ENCODE data around the gene HID1. TPM values are rescaled to one million over a fixed set of nuclear protein-coding genes. Genes with fewer than 3 reads are reported as not detected.

The HID1 gene
- total RNA-seq (32.6 TPM), polyA plus RNA-seq (ENCODE audit: insufficient read depth, low read depth, low replicate concordance) (13.6 TPM)
- long read RNA-seq, donor 1, partial matches to known transcripts: 0 of 1 reads
- long read RNA-seq, donor 1, other reads (novel, unspliced or antisense): 0 of 1 reads
- long read RNA-seq, donor 2: 0 reads
- long read RNA-seq, donor 3, partial matches to known transcripts: 0 of 2 reads
- long read RNA-seq, donor 3, other reads (novel, unspliced or antisense): 0 of 2 reads
- long read RNA-seq, donor 4, partial matches to known transcripts: 0 of 3 reads
- long read RNA-seq, donor 4, other reads (novel, unspliced or antisense): 0 of 3 reads
- long read RNA-seq, donor 5: 0 reads
- long read RNA-seq, donor 6: 0 reads
- long read RNA-seq, donor 7, partial matches to known transcripts: 14 of 21 reads
- long read RNA-seq, donor 7, other reads (novel, unspliced or antisense): 5 of 21 reads
- long read RNA-seq, donor 8, partial matches to known transcripts: 0 of 3 reads
- long read RNA-seq, donor 8, other reads (novel, unspliced or antisense): 0 of 3 reads
- long read RNA-seq, donor 9: 0 reads
- long read RNA-seq, donor 10, partial matches to known transcripts: 0 of 1 reads
- long read RNA-seq, donor 10, other reads (novel, unspliced or antisense): 0 of 1 reads

DNA sequence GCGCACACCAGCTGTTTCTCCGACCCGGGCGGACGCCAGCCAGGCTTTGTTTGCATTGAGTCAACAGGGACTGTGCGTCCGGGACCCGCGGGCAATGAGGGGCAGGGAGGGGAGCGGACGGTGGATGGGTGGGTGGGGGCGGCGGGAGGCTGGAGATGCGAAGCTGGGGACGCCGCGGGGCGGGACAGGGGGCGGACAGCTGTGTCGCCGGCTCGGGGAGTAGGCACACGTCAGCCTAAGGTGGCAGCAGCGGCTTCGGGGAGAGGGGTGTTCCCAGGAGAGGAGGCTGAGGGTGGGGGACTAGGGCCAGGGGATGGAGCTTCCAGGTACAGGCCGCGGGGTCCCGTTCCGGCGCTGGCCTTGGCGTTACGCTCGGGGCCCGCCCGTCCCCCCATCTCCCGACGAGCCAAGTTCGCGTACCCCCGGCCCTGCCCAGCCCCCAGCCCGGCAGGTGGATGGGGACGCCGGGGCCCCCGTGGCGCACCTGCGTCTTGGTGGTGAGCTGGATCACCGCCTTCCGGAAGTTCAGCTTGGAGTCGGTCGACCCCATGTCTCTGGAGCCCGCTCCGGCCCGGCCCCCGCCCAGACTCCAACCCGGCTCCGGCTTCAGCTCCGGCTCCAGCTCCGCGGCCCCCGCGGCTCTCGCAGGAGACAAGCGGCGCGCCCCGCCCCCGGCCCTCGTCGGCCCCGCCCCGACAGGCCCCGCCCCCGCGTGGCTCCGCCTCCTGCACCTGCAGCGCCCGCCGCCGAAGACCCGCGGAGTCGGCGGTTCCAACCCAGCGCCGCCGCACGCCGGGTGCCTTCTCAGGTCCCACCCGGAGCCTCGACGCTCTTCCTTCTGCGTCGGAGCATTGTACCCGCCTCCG is at the start of gene HID1:
HID1 (minus strand) TSS at position 653 of the 866 bp plus-strand sequence; CDS start at position 550, 103 bp downstream.
- intact Hi-C loops (cut with DNase I): no loop called here
- TF ChIP-seq, protein P1, sequence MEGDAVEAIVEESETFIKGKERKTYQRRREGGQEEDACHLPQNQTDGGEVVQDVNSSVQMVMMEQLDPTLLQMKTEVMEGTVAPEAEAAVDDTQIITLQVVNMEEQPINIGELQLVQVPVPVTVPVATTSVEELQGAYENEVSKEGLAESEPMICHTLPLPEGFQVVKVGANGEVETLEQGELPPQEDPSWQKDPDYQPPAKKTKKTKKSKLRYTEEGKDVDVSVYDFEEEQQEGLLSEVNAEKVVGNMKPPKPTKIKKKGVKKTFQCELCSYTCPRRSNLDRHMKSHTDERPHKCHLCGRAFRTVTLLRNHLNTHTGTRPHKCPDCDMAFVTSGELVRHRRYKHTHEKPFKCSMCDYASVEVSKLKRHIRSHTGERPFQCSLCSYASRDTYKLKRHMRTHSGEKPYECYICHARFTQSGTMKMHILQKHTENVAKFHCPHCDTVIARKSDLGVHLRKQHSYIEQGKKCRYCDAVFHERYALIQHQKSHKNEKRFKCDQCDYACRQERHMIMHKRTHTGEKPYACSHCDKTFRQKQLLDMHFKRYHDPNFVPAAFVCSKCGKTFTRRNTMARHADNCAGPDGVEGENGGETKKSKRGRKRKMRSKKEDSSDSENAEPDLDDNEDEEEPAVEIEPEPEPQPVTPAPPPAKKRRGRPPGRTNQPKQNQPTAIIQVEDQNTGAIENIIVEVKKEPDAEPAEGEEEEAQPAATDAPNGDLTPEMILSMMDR (IDR thresholded peaks at IDR 0.05; ENCODE audit: borderline replicate concordance, extremely low read depth, insufficient read depth): no peak
- Histone ChIP-seq H3K36me3 (ENCODE audit: control insufficient read depth in 2 of 3, insufficient read depth in 3 of 3, low read length in 3 of 3) (no peaks in the 10 kb centered on the region), H3K27ac (ENCODE audit: low read depth in 2 of 2, low read length in 2 of 2) (peak within 1 kb of the TSS; percentile 9 to 72), H3K4me1 (ENCODE audit: control insufficient read depth in 2 of 3, insufficient read depth in 2 of 3, low read depth in 1 of 3, low read length in 3 of 3) (peaks cover 0 to 4% (median 3%) of the 10 kb centered on the region in 3 donors), H3K9ac (ENCODE audit: low read length in 3 of 3) (peak within 1 kb of the TSS in 2 of 3 donors; percentile 55 to 71), H3K4me3 (ENCODE audit: low read length in 3 of 3) (peak within 1 kb of the TSS in 2 of 3 donors; percentile 42 to 63), H3K9me3 (ENCODE audit: control insufficient read depth in 2 of 3, insufficient read depth in 1 of 3, low read length in 3 of 3) (no peaks in the 10 kb centered on the region), H3K27me3 (ENCODE audit: control insufficient read depth, insufficient read depth, low read length) (no peaks in the 10 kb centered on the region)
- DNase-seq: peak; percentile 68 to 92 (median 82)
- no peak for FAIRE-seq

GRCh38 chr17:75020331-75021110 is 48.0 kb upstream of the HID1 start:
- no peak overlapping the region for H3K4me3 ChIP-seq (ENCODE audit: low read length in 3 of 3)
- TF ChIP-seq, protein P1 (IDR thresholded peaks at IDR 0.05; ENCODE audit: borderline replicate concordance, extremely low read depth, insufficient read depth): no peak
- no peaks in the 10 kb centered on the region for H3K9me3 ChIP-seq (ENCODE audit: control insufficient read depth in 2 of 3, insufficient read depth in 1 of 3, low read length in 3 of 3)
- peaks cover 0 to 25% (median 11%) of the 10 kb centered on the region in 3 donors for H3K36me3 ChIP-seq (ENCODE audit: control insufficient read depth in 2 of 3, insufficient read depth in 3 of 3, low read length in 3 of 3)
- H3K27me3 ChIP-seq (ENCODE audit: control insufficient read depth, insufficient read depth, low read length): no peaks in the 10 kb centered on the region
- H3K27ac ChIP-seq (ENCODE audit: low read depth in 2 of 2, low read length in 2 of 2): no peak overlapping the region
- no peak overlapping the region for H3K9ac ChIP-seq (ENCODE audit: low read length in 3 of 3)
- FAIRE-seq (no peak), DNase-seq (no peak)
- H3K4me1 ChIP-seq (ENCODE audit: control insufficient read depth in 2 of 3, insufficient read depth in 2 of 3, low read depth in 1 of 3, low read length in 3 of 3): no peaks in the 10 kb centered on the region
- intact Hi-C loops (cut with DNase I): no loop called here

- Histone ChIP-seq H3K4me3 (ENCODE audit: low read length in 3 of 3) (no peak overlapping the region), H3K27ac (ENCODE audit: low read depth in 2 of 2, low read length in 2 of 2) (no peak overlapping the region), H3K9ac (ENCODE audit: low read length in 3 of 3) (no peak overlapping the region), H3K4me1 (ENCODE audit: control insufficient read depth in 2 of 3, insufficient read depth in 2 of 3, low read depth in 1 of 3, low read length in 3 of 3) (no peaks in the 10 kb centered on the region), H3K9me3 (ENCODE audit: control insufficient read depth in 2 of 3, insufficient read depth in 1 of 3, low read length in 3 of 3) (no peaks in the 10 kb centered on the region), H3K36me3 (ENCODE audit: control insufficient read depth in 2 of 3, insufficient read depth in 3 of 3, low read length in 3 of 3) (peaks cover 0 to 25% (median 11%) of the 10 kb centered on the region in 3 donors), H3K27me3 (ENCODE audit: control insufficient read depth, insufficient read depth, low read length) (no peaks in the 10 kb centered on the region)
- no peak for DNase-seq
- TF ChIP-seq, protein P1 (IDR thresholded peaks at IDR 0.05; ENCODE audit: borderline replicate concordance, extremely low read depth, insufficient read depth): no peak
- FAIRE-seq: no peak
- intact Hi-C loops (cut with DNase I): no loop called here
Observed at GRCh38 chr17:75019710-75020109, 47.2 kb upstream of the HID1 start.

Data from kidney (tissue), 22 donors.